HEK293 (cell line): ENCODE measurements around the gene AGAP1.

Experiments used
- CTCF ChIA-PET: fragments of 350-600 bp; formaldehyde crosslinking; extraction: SDS; loops from one replicate; lab custom pipeline; 2021; ENCODE audit warnings: antibody characterized with exemption; lab: Yijun Ruan, JAX
- POLR2A ChIA-PET: fragments of 300-600 bp; formaldehyde crosslinking; extraction: SDS; loops from one replicate; lab custom pipeline; 2020; ENCODE audit warnings: antibody characterized with exemption, inconsistent platforms; lab: Yijun Ruan, JAX
- H3K27ac ChIP-seq: fragments of 200-500 bp; sonication (Bioruptor generic); 2 replicates; pipeline ENCODE4 v1.5.1; 2014; ENCODE audit warnings: low read depth, low read length, control low read depth, inconsistent platforms; ENCODE audit errors: extremely low read depth
- H3K36me3 ChIP-seq, 2 experiments: fragments of 200-500 bp in 1 of 2; sonication (Bioruptor generic) in 1 of 2; 1 replicate in 1 of 2; 2 replicates in 1 of 2; pipeline ENCODE4 v1.5.1; 2014 to 2017; ENCODE audit warnings: inconsistent platforms in 2 of 2, low read length in 2 of 2; ENCODE audit not compliant: control insufficient read depth in 2 of 2, insufficient read depth in 1 of 2
- H3K4me1 ChIP-seq: fragments of 200-500 bp; sonication (Bioruptor generic); 2 replicates; pipeline ENCODE4 v1.5.1; 2014; ENCODE audit warnings: mild to moderate bottlenecking, low read length, inconsistent platforms; ENCODE audit not compliant: control insufficient read depth, insufficient read depth
- H3K4me3 ChIP-seq: 2 replicates; pipeline ENCODE4 v1.5.1; 2011; ENCODE audit warnings: low read depth, mild to moderate bottlenecking, control low read depth, low read length, moderate library complexity
- H3K9me3 ChIP-seq: fragments of 200-500 bp; sonication (Bioruptor generic); 2 replicates; pipeline ENCODE4 v1.5.1; 2014; ENCODE audit warnings: low read depth, low read length, inconsistent platforms; ENCODE audit not compliant: control insufficient read depth, insufficient read depth
- BCL11B ChIP-seq: fragments of 450-650 bp; formaldehyde crosslinking; IDR thresholded peaks from 2 replicates; pipeline ENCODE4 v1.5.1; 2016; ENCODE audit warnings: low read depth, missing biosample characterization, missing genetic modification characterization
- FEZF1 ChIP-seq: fragments of 450-650 bp; formaldehyde crosslinking; IDR thresholded peaks from 2 replicates; pipeline ENCODE4 v1.5.1; 2016; ENCODE audit warnings: missing biosample characterization, missing genetic modification characterization
- KLF7 ChIP-seq: fragments of 450-650 bp; formaldehyde crosslinking; IDR thresholded peaks from 2 replicates; pipeline ENCODE4 v1.5.1; 2016; ENCODE audit warnings: missing biosample characterization, missing genetic modification characterization, borderline replicate concordance
- SCRT2 ChIP-seq: fragments of 450-650 bp; formaldehyde crosslinking; IDR thresholded peaks from 2 replicates; pipeline ENCODE4 v1.5.1; 2016; ENCODE audit warnings: missing biosample characterization, missing genetic modification characterization
- ZNF10 ChIP-seq: fragments of 450-650 bp; formaldehyde crosslinking; IDR thresholded peaks from 2 replicates; pipeline ENCODE4 v1.5.1; 2017; ENCODE audit warnings: missing biosample characterization, missing genetic modification characterization
- ZNF211 ChIP-seq: fragments of 450-650 bp; formaldehyde crosslinking; IDR thresholded peaks from 2 replicates; pipeline ENCODE4 v1.5.1; 2016; ENCODE audit warnings: low read depth, missing biosample characterization, missing genetic modification characterization
- ZNF23 ChIP-seq: fragments of 450-650 bp; formaldehyde crosslinking; IDR thresholded peaks from 2 replicates; pipeline ENCODE4 v1.5.1; 2016; ENCODE audit warnings: missing biosample characterization, missing genetic modification characterization, borderline replicate concordance
- ZNF335 ChIP-seq: fragments of 450-650 bp; formaldehyde crosslinking; conservative IDR thresholded peaks from 2 replicates; pipeline ENCODE4 v1.5.1; 2016; ENCODE audit warnings: missing biosample characterization, missing genetic modification characterization
- ZNF510 ChIP-seq: fragments of 450-650 bp; formaldehyde crosslinking; IDR thresholded peaks from 2 replicates; pipeline ENCODE4 v1.5.1; 2018; ENCODE audit warnings: mild to moderate bottlenecking, missing genetic modification characterization, missing biosample characterization; ENCODE audit not compliant: insufficient replicate concordance
- ZNF610 ChIP-seq: fragments of 450-650 bp; formaldehyde crosslinking; IDR thresholded peaks from 2 replicates; pipeline ENCODE4 v1.5.1; 2016; ENCODE audit warnings: missing biosample characterization, missing genetic modification characterization, borderline replicate concordance
- ZNF621 ChIP-seq: fragments of 450-650 bp; formaldehyde crosslinking; IDR thresholded peaks from 2 replicates; pipeline ENCODE4 v1.5.1; 2017; ENCODE audit warnings: missing biosample characterization, missing genetic modification characterization
- ZNF624 ChIP-seq: fragments of 450-650 bp; formaldehyde crosslinking; IDR thresholded peaks from 2 replicates; pipeline ENCODE4 v1.5.1; 2017; ENCODE audit warnings: missing biosample characterization, missing genetic modification characterization
- ZNF670 ChIP-seq: fragments of 450-650 bp; formaldehyde crosslinking; IDR thresholded peaks from 2 replicates; pipeline ENCODE4 v1.5.1; 2016; ENCODE audit warnings: missing biosample characterization, missing genetic modification characterization, low read depth
- ZNF707 ChIP-seq: fragments of 450-650 bp; formaldehyde crosslinking; IDR thresholded peaks from 2 replicates; pipeline ENCODE4 v1.5.1; 2016; ENCODE audit warnings: missing biosample characterization, missing genetic modification characterization
- ZNF843 ChIP-seq: fragments of 450-650 bp; formaldehyde crosslinking; IDR thresholded peaks from 2 replicates; pipeline ENCODE4 v1.5.1; 2016; ENCODE audit warnings: missing biosample characterization, missing genetic modification characterization
- ZSCAN30 ChIP-seq: fragments of 450-650 bp; IDR thresholded peaks from 2 replicates; pipeline ENCODE4 v1.5.1; 2018; ENCODE audit warnings: missing biosample characterization, mild to moderate bottlenecking, missing genetic modification characterization, moderate library complexity
- TF ChIP-seq, protein P1 (sequence below): fragments of 450-650 bp; formaldehyde crosslinking; IDR thresholded peaks from 2 replicates; pipeline ENCODE4 v1.5.0; 2017; ENCODE audit warnings: missing biosample characterization, missing genetic modification characterization, borderline replicate concordance
- TF ChIP-seq, protein P2 (sequence below): fragments of 450-650 bp; formaldehyde crosslinking; IDR thresholded peaks from 2 replicates; pipeline ENCODE4 v1.5.1; 2016; ENCODE audit warnings: missing biosample characterization, missing genetic modification characterization, borderline replicate concordance
- TF ChIP-seq, protein P3 (sequence below): sonication (generic); formaldehyde crosslinking; IDR thresholded peaks from 2 replicates; pipeline ENCODE4 v1.8.1; 2022; ENCODE audit warnings: mild to moderate bottlenecking, moderate library complexity, missing genetic modification reagents

The AGAP1 gene

DNA sequence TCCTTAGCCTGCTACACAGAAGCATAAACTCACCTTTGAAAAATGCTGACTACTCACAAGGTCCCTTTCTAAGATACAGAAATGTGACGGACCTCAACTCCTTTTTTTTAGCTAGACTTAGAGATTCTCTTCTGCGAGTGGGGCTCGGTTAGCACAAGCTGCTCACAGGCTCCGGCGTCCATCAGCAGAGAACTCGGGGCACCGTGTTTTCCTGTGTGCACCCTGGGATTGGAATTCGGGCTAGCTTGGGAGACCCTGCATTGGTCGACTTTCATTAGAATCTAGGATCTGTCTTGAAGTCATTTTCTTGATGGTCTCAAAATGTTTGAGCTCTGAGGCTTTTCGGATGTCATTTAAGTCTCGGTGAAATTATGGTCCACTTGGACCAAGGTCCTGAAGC, 483.1 kb downstream of the AGAP1 start:
- POLR2A ChIA-PET, result interaction anchor here (0.5 kb wide), 1 partner anchor 292 kb away, joined by 4 read pairs; no protein-coding TSS in a partner anchor

DNA sequence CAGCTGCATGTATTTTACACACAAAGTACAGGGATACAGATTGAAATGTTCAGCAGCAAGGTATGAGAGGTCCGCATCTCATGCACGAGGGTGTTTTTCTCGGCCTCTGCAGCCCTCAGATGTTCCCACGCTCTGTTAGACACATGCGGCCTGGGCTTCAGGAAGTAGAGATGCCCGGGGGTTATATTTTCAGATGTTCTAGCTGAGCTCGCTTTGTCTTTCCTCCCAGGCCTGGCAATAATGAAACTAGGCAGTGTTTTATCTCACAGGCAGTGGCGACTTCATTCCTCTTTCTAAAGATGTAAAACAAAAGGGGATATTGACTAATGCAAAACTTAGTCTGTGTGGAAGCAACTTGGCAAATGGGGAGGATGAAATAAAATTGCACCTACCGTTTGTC, 483.6 kb downstream of the AGAP1 start:
- ChIA-PET POLR2A (no interaction called here), CTCF (interaction anchor here (0.6 kb wide), 1 partner anchor 579 kb away, joined by 4 read pairs; no protein-coding TSS in a partner anchor)
- Histone ChIP-seq H3K36me3 (peaks cover 0 to 20% of the 10 kb centered on the region in 2 experiments; a peak in 1 of 3 replicates), H3K4me1 (no peaks in the 10 kb centered on the region), H3K9me3 (no peaks in the 10 kb centered on the region), H3K27ac (no peak overlapping the region), H3K4me3 (no peak overlapping the region)
- TF ChIP-seq ZNF610 (tag by site-specific recombination) (no peak), ZNF211 (tag by site-specific recombination) (no peak), ZNF670 (tag by site-specific recombination) (no peak), ZNF707 (tag by site-specific recombination) (no peak), ZNF510 (tag by site-specific recombination) (no peak)

More for the DNA sequence above, 483.1 kb downstream of the AGAP1 start:
- no peak for TF ChIP-seq ZNF624
- TF ChIP-seq ZNF621, result no peak
- TF ChIP-seq, protein P1, sequence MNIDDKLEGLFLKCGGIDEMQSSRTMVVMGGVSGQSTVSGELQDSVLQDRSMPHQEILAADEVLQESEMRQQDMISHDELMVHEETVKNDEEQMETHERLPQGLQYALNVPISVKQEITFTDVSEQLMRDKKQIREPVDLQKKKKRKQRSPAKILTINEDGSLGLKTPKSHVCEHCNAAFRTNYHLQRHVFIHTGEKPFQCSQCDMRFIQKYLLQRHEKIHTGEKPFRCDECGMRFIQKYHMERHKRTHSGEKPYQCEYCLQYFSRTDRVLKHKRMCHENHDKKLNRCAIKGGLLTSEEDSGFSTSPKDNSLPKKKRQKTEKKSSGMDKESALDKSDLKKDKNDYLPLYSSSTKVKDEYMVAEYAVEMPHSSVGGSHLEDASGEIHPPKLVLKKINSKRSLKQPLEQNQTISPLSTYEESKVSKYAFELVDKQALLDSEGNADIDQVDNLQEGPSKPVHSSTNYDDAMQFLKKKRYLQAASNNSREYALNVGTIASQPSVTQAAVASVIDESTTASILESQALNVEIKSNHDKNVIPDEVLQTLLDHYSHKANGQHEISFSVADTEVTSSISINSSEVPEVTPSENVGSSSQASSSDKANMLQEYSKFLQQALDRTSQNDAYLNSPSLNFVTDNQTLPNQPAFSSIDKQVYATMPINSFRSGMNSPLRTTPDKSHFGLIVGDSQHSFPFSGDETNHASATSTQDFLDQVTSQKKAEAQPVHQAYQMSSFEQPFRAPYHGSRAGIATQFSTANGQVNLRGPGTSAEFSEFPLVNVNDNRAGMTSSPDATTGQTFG (tag by site-specific recombination), result no peak
- no peak for TF ChIP-seq ZNF843 (tag by site-specific recombination)
- TF ChIP-seq ZSCAN30, result no peak
- no peak for TF ChIP-seq ZNF10 (tag by site-specific recombination)
- no peak for TF ChIP-seq ZNF335
- TF ChIP-seq FEZF1 (tag by site-specific recombination), result no peak
- TF ChIP-seq ZNF23 (tag by site-specific recombination), result no peak
- TF ChIP-seq, protein P2, sequence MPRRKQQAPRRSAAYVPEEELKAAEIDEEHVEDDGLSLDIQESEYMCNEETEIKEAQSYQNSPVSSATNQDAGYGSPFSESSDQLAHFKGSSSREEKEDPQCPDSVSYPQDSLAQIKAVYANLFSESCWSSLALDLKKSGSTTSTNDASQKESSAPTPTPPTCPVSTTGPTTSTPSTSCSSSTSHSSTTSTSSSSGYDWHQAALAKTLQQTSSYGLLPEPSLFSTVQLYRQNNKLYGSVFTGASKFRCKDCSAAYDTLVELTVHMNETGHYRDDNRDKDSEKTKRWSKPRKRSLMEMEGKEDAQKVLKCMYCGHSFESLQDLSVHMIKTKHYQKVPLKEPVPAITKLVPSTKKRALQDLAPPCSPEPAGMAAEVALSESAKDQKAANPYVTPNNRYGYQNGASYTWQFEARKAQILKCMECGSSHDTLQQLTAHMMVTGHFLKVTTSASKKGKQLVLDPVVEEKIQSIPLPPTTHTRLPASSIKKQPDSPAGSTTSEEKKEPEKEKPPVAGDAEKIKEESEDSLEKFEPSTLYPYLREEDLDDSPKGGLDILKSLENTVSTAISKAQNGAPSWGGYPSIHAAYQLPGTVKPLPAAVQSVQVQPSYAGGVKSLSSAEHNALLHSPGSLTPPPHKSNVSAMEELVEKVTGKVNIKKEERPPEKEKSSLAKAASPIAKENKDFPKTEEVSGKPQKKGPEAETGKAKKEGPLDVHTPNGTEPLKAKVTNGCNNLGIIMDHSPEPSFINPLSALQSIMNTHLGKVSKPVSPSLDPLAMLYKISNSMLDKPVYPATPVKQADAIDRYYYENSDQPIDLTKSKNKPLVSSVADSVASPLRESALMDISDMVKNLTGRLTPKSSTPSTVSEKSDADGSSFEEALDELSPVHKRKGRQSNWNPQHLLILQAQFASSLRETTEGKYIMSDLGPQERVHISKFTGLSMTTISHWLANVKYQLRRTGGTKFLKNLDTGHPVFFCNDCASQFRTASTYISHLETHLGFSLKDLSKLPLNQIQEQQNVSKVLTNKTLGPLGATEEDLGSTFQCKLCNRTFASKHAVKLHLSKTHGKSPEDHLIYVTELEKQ, result no peak
- TF ChIP-seq SCRT2, result no peak
- TF ChIP-seq BCL11B, result no peak
- TF ChIP-seq, protein P3, sequence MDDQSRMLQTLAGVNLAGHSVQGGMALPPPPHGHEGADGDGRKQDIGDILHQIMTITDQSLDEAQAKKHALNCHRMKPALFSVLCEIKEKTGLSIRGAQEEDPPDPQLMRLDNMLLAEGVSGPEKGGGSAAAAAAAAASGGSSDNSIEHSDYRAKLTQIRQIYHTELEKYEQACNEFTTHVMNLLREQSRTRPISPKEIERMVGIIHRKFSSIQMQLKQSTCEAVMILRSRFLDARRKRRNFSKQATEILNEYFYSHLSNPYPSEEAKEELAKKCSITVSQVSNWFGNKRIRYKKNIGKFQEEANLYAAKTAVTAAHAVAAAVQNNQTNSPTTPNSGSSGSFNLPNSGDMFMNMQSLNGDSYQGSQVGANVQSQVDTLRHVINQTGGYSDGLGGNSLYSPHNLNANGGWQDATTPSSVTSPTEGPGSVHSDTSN, result no peak
- TF ChIP-seq KLF7 (tag by site-specific recombination), result no peak
- no peak overlapping the region for H3K27ac ChIP-seq
- H3K4me1 ChIP-seq, result no peaks in the 10 kb centered on the region
- CTCF ChIA-PET, result no interaction called here
- no peaks in the 10 kb centered on the region for H3K9me3 ChIP-seq
- H3K36me3 ChIP-seq, result peaks cover 0 to 22% of the 10 kb centered on the region in 2 experiments; a peak in 2 of 3 replicates
- H3K4me3 ChIP-seq, result no peak overlapping the region
